ENCODE results near the gene HSFX1. TPM values are rescaled to one million over a fixed set of nuclear protein-coding genes. Genes with fewer than 3 reads are reported as not detected.

HSFX1 gene
- total RNA-seq, 1 donor from 2014 or later = 1.6 TPM

DNA sequence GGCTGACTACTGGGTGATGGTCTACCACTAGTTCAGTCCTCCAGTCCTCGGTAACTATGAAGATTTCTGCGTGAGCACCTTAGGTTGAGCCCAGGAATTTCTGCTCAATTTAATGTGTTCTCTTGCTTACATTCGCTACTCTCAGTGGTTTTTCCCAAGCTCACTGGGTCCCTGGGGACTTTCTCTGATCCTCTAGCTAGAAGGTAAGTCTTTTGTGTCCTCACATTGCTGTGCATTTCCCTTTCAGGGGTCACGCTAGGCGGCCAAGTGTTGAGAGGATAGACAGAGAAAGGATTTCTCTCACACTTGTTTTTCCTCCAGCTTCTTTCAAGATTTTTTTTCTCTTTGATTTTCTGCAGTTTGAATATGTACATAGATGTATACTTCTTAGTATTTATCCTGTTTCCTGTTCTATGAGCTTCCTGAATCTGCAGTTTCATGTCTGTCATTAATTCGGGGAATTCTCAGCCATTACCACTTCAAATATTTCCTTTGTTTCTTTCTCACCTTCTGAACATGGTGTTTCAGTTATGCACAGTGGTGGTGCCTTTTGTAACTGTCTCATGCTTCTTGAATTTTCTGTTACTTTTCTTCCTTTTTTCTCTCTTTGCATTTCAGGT, 25.3 kb downstream of the HSFX1 start:
- Mint-ChIP-seq H3K36me3 (ENCODE audit: low read depth) (no peaks in the 10 kb centered on the region), H3K27me3 (ENCODE audit: low read depth) (no peaks in the 10 kb centered on the region), H3K9me3 (ENCODE audit: low read depth) (peaks cover 20% of the 10 kb centered on the region), H3K27ac (ENCODE audit: unreplicated experiment) (no peak overlapping the region), H3K4me1 (ENCODE audit: low read depth) (no peaks in the 10 kb centered on the region), H3K4me3 (ENCODE audit: unreplicated experiment) (no peak overlapping the region)
- TF ChIP-seq CTCF (IDR thresholded peaks at IDR 0.05) = no peak
- no peak for DNase-seq (ENCODE audit: low spot score)

- Mint-ChIP-seq H3K36me3 (ENCODE audit: low read depth) (no peaks in the 10 kb centered on the region), H3K4me3 (ENCODE audit: unreplicated experiment) (no peak overlapping the region), H3K27me3 (ENCODE audit: low read depth) (no peaks in the 10 kb centered on the region), H3K4me1 (ENCODE audit: low read depth) (no peaks in the 10 kb centered on the region), H3K9me3 (ENCODE audit: low read depth) (peaks cover 20% of the 10 kb centered on the region), H3K27ac (ENCODE audit: unreplicated experiment) (no peak overlapping the region)
- DNase-seq (ENCODE audit: low spot score) = no peak
- no peak for TF ChIP-seq CTCF (IDR thresholded peaks at IDR 0.05)
These were observed 26.1 kb downstream of the HSFX1 start for GRCh38 chrX:149799938-149800337.

DNA sequence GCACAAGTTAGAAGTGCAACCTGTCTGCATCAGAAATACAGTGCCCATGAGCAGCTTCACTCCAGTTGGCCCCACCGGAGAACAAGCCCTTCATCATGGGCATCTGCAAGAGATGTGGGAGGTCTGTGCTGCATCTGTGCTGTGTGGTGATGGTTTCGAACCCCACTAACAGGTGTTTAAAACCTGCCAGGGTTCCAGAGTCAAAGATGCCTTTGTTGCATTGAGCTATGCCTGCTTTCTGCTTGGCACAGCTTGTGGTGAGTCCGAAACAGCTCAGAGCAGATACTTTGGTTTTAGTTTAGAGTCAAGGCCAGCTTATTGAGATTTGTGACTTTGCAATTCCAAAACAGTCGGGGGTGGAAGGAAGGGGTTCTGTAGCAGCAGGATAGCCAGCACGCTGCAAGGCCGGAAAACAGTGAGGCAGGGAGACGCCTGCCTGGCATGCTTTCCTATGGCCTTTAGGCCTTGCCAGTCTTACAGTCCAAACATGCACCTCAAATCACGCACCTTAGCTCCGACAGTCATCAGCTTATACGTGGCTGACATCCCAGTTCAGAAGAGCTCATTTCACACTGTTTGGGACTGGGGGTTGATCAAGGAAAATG, 29.7 kb downstream of the HSFX1 start:
- no peak overlapping the region for H3K4me3 Mint-ChIP-seq (ENCODE audit: unreplicated experiment)
- TF ChIP-seq CTCF (IDR thresholded peaks at IDR 0.05) = no peak
- no peaks in the 10 kb centered on the region for H3K36me3 Mint-ChIP-seq (ENCODE audit: low read depth)
- H3K27me3 Mint-ChIP-seq (ENCODE audit: low read depth) = no peaks in the 10 kb centered on the region
- no peak overlapping the region for H3K27ac Mint-ChIP-seq (ENCODE audit: unreplicated experiment)
- no peaks in the 10 kb centered on the region for H3K4me1 Mint-ChIP-seq (ENCODE audit: low read depth)
- peaks cover 5% of the 10 kb centered on the region for H3K9me3 Mint-ChIP-seq (ENCODE audit: low read depth)
- DNase-seq (ENCODE audit: low spot score) = no peak

DNA sequence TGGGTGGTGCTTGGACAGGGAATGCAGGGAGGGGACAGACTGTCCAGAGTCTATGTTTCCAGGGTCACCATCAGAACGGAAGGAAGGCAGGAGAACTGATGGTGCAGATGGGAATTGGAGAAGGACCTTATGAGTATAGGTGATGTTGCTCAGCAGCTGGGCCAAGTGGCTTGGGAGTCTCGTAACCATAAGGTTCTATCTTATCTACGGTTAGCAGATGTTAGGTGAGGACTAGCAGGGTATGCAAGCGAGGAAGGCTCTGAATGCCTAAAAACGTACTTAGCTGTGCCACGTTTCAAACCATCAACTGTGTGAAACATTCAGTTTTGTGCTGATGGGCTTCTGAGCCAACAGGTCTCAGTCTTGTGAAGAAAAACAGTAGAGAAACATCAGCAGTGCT, 30.2 kb downstream of the HSFX1 start:
- Mint-ChIP-seq H3K27ac (ENCODE audit: unreplicated experiment) (no peak overlapping the region), H3K27me3 (ENCODE audit: low read depth) (no peaks in the 10 kb centered on the region), H3K36me3 (ENCODE audit: low read depth) (no peaks in the 10 kb centered on the region), H3K9me3 (ENCODE audit: low read depth) (peaks cover 5% of the 10 kb centered on the region), H3K4me1 (ENCODE audit: low read depth) (no peaks in the 10 kb centered on the region), H3K4me3 (ENCODE audit: unreplicated experiment) (no peak overlapping the region)
- no peak for TF ChIP-seq CTCF (IDR thresholded peaks at IDR 0.05)
- DNase-seq (ENCODE audit: low spot score) = no peak

- Mint-ChIP-seq H3K4me3 (ENCODE audit: unreplicated experiment) (no peak overlapping the region), H3K4me1 (ENCODE audit: low read depth) (no peaks in the 10 kb centered on the region), H3K27ac (ENCODE audit: unreplicated experiment) (no peak overlapping the region), H3K9me3 (ENCODE audit: low read depth) (peaks cover 14% of the 10 kb centered on the region), H3K27me3 (ENCODE audit: low read depth) (peaks cover 4% of the 10 kb centered on the region), H3K36me3 (ENCODE audit: low read depth) (peaks cover 1% of the 10 kb centered on the region)
- no peak for TF ChIP-seq CTCF (IDR thresholded peaks at IDR 0.05)
- no peak for DNase-seq (ENCODE audit: low spot score)
These were observed 34.0 kb downstream of the HSFX1 start for GRCh38 chrX:149807747-149808458.

All from chondrocyte (in vitro differentiated cells).